GM15510 (cell line): ENCODE results near the gene MRNIP.

Experiments
- POLR2A ChIP-seq: IDR thresholded peaks from 3 replicates; pipeline ENCODE4 v1.6.1; 2011; ENCODE audit warnings: borderline replicate concordance; ENCODE audit not compliant: insufficient read length; ENCODE audit errors: extremely low read depth

MRNIP gene

GRCh38 chr5:179879003-179879689, 20.5 kb upstream of the MRNIP start:
- TF ChIP-seq POLR2A = no peak

DNA sequence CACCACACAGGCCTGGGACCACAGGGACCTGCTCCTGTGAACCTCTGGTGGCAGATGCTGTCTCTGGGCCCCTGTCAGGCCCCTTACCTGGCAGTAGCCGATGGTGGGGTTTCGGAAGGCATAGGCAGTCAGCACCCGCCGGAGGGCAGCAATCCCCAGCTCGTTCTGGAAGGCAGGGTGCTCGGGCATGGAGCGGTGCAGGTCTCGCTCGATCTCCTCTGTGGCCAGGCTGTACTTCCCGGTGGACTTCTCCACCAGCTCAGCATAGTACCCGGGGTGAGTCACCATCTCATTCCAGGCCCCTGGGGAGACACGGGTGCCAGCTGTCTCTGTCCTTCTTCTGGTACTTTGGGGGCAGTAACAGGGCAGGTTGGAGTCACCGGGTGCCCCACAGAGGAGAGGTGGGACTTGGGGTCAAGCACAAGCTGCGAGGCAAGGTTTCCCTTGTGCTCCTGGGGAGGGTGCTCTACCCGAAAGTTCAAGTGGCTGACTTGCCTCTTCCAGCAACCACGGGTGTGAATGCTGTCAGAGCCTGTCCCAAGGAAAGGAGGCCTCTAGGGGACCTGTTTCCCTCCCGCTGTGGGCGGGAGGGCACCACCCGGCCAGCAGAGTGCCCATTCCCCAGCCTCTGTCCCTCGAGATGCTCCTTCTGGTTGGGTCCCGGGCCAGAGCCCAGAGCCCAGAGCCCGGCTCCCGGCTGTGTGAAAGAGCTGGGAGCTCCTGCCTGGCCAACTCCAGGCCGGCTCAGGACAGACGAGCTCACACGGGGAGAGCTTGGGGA, 19.8 kb upstream of the MRNIP start:
- no peak for TF ChIP-seq POLR2A

- TF ChIP-seq POLR2A = no peak
Observed at GRCh38 chr5:179876610-179876952, 18.0 kb upstream of the MRNIP start.

DNA sequence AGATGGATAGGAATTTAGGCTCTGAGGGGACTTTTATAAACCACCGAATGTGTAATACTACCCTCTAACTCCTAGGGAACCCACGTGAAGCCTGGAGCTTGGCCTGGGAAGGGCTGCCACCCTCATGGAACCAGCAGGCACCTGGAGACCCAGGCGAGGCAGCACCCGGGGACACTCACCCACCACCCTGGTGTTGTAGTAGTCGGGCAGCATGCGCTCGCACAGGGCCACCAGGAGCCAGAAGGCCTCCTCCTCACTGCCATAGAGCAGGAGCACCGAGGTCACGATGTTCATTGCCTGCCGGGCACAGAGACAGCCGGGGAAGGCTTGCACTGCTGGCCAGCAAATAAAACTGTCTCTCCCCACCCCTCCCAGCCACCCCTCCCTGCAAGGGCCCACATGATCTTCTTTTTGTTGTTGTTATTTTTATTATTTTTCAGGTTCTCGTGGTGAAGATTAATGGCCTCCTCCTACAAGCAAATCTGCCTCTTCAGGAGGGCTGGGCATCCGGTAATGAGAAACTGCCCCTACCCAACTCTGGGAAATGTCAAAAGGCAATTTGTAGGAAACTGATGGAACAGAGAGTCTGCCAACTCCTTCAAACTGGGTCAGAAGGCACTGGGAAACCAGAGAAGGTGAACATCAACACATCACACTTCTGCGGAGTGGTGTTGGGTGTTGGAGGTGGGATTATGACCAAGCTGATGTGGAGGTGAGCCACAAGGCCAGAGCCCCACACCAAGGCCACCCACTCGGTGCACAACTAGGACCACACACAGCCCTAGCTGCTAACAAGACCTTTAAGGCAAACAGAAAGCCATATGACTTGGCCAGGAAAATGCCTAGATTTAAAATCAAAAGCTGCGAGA, 17.4 kb upstream of the MRNIP start:
- TF ChIP-seq POLR2A = no peak

DNA sequence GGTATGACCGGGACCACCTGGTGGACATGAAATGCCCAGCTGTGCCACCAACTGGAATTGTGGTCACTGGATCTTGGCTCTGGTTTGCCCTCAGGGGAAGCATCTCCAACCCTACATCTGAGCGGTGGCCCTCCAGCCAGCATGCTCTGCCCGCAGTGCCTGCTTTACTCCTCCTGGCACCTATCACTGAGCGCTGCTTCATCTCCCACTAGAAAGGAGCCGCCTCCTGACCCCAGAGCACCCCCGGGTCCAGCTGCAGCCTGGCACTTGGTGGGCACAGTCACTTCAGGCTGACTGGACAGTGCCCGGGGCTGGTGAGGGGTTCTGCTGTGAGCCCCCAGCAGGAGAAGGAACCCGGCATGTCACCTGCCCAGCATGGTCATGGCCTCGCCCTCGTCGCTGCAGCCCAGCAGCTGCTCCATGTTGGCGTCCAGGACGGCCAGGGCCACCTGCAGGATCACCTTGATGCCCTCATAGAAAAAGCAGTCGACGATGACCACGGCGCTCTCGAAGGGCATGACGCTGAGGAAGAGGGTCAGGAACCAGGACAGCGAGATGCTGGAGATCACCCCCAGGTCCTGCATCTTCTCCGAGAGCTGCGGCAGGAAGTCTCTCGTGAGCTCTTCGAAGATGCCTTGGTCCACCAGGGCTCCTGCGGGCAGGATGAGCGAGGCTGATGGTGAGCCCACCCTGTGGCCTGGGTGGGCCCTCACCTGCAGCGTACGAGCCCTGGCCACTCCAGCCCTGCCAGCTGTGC, 16.1 kb upstream of the MRNIP start:
- TF ChIP-seq POLR2A = no peak

DNA sequence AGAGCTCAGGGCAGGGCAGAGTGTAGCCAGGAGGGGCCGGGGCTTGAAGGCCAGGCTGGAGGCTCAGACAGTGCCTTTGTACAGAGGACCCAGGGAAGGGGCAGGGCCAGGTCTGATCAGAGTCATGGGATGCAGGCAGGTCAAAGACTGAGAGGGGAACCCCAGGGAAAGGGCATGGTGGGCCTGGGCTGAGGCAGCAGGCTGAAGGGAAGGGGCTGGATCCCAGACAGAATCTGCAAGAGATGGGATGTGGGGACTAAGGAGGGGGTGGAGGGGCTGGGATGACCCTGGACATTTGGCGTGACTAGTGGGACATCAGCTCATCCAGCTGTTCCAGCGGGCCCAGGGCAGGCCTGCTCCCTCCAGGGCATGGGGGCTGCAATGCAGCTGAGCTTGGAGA, 15.5 kb upstream of the MRNIP start:
- no peak for TF ChIP-seq POLR2A

DNA sequence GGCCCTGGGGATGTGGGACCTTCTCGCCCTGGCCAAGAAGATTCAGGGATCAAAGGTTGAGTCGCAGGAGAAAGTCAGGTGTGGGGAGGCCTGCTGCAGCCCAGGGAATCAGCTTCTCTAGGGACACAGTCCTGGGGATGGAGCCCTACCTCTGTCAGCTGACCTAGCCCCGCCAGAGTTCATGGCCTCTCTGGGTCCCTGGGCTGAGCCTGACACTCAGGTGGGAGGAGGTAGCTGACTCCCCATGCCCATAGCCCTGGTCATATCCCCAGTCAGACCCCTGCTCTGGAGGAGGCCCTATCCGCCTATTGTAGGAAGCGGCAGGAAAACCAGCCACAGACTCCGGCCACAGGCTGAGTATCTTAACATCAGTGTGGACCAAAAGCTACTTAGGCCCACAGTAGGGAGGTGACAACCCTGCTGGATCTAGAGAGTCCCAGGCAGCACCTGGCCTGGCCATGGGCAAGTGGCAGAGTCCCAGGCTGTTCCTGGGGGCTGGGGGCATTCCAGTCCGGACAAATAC, 15.0 kb upstream of the MRNIP start:
- no peak for TF ChIP-seq POLR2A

DNA sequence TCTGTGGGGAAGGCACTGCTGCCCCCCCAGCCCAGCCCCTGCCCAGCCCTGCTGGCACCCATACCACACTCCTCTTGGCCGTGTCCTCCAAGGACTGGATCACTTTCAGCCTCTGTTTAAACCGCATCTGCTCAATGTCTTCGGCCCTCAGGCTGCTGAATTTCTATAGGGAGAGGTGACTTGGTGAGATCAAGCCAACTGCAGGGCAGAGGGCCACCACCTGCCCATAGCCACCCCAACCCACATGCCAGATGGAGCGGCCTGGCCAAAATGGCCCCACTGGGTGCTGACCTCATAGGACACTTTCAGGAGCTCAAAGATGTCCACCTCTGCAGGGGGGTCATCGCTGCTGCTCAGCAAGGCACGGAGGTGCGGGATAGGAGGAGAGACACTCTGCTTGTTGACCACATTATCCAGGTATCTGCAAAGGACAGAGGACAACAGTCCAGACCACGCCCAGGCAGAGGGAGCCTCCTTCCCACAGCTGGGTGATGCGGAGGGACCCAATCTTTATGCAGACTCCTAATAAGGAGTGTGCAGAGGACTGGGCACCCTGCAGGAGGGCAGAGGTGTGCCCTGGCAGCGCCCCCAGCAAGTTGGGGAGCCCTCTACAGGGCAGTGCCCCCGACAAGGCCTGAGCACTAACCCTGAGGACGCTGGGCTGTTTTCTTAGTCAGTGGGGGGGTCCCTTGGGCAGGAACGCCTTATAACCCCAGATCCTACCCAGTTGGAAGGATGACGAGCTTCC, 14.4 kb upstream of the MRNIP start:
- TF ChIP-seq POLR2A = no peak

GRCh38 chr5:179872055-179872827, 13.6 kb upstream of the MRNIP start:
- no peak for TF ChIP-seq POLR2A

- no peak for TF ChIP-seq POLR2A
Observed at GRCh38 chr5:179870952-179871351, 12.3 kb upstream of the MRNIP start.

- TF ChIP-seq POLR2A = no peak
Observed at GRCh38 chr5:179870403-179870903, 11.8 kb upstream of the MRNIP start.

- TF ChIP-seq POLR2A = no peak
Observed at GRCh38 chr5:179869641-179870402, 11.2 kb upstream of the MRNIP start.
